Activated CD4-positive, alpha-beta T cell treated with anti-CD3 and anti-CD28 coated beads, Interleukin-2, amount 50 U/mL, for 4 hours (primary cell): Measurements from ENCODE around the gene IL18R1.

Experiments used
- DNase-seq, 2 experiments: peaks; one replicate each; pipeline ENCODE4 v3.0.0-alpha.2; 2020

IL18R1 gene

DNA sequence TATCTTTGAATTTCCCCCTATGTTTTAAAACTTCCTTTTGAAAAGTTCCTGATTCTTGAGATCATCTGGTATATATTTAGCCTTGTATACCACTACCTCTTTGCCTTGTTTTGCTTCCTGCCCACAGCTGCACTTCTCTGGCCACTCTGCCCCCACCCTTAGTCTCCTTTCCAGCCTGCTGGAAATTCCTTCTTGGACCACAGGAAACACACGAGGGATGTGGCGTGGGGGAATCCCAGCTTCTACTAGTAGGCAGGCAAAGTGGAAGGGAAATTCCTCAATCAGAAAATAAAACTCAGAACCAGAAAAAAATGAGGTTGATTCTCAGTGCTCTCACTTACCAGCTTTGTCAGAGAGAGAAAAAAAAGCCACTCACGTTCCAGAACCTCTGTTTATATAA, 80.7 kb downstream of the IL18R1 start:
- no peak for DNase-seq

GRCh38 chr2:102437122-102437521, 81.5 kb downstream of the IL18R1 start:
- no peak for DNase-seq

DNA sequence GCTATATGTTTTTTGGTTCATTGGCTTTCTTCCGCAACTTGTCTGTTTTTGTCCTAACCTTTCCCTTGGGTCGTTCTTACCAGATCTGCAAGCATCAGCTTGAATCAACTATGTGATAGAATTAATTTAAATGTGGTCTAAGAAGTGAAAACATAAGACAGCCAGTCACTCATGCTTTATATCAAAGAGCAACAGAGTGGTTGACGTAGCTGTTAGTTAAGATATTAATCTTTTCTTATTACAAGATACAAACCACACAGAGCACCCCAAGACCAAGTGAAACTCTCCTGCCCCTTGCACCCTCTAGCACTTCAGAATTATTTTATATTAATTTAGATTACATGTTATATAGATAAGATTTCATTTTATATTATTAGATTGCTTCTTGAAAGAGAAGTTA, 82.5 kb downstream of the IL18R1 start:
- no peak for DNase-seq

- DNase-seq = no peak
Observed at GRCh38 chr2:102438578-102438977, 83.0 kb downstream of the IL18R1 start.

DNA sequence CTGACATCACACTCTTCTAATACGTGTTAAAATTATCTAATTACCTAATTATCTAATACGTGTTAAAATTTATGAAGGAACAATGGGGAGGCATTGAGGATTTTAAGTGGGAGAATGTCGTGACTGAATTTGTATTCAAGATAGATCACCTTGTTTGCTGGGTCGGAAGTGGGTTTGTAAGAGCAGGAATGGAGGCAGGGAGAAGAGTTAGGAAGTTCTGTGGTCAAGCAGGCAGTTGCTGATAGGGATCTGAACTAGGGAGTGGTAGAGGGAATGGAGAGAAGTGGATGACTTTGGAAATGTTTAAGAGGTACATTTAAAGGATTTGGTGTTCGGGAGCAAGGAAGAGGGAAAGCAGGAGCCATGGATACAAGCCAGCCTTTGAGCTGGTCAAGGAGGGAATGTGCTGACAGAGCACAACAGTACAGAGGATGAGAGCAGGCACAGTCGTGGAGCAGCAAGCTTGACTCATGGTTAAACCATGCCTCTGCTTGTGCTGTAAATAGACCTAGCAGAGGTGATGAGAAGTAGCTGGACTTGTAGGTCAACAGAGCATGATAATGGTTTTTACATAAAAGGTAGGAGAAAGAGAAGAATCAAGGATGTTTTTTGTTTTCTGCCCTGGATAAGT, 83.6 kb downstream of the IL18R1 start:
- DNase-seq = no peak

DNA sequence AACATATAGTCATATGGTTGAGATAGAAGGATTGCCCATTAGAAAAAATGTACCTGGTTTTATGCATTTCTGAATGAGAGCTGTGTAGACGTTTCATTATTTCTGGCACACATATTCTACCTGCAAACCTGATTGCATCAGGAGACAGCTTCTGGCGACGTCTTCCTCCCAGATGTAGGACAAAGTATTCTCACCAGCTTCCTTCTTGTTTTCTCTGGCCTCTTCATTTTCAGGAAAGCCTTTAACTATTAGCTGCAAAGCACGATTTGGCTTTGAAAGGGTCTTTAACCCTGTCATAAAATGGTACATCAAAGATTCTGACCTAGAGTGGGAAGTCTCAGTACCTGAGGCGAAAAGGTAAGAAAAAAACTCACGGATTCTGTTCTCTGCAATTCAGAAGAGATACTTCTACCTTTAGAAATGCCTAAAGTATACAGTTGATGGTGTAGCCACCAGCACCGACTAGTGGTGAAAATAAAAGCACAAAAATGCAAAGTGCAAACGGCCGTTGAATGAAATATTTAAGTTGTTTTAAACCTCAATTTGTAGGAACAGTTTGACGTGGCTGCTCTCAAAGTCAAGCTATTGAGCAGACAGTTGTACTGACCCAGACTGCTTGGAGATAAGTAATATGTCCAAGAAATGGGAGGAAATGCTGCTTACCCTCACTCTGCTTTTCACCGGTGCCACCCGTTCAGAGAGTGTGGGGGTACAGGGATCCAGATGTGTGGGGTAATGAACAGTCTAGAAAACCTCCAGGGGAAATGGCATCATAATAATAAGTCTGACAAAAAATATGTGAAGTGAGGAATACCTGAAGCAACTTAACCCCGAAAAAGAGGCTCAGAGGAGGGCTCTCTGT, 87.6 kb downstream of the IL18R1 start:
- DNase-seq = peak; percentile 32 to 41

DNA sequence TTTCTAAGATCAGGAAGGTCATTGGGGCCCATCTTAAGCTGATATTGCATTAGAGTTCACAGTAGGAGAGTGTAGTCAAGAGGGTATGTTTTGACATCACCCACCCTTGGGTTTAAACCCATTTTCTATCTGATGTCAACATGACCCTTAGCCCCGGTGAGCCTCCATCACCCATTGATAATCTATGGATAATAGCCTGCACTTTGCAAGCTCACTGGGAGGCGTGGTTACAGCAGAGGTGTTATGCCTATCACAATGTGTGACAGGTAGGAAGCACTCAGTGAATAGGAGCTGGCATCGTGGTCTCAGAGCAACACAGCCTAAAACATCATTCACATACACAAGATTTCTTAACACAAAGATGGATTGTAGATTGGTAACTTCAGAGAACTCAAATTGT, 88.6 kb downstream of the IL18R1 start:
- no peak for DNase-seq

- no peak for DNase-seq
Observed at GRCh38 chr2:102446936-102447335, 91.3 kb downstream of the IL18R1 start.
